HG02678 (cell line): ENCODE measurements around the gene STAMBP.
"Not testable (repeated sequence)": the region's sequence is repeated elsewhere in the genome, so short reads cannot be mapped to it uniquely, and the experiment has no call there.

ENCODE experiments used
- ATAC-seq: cut with Tn5 transposase; IDR thresholded peaks from one replicate; pipeline ENCODE4 v1.9.1; 2021; ENCODE audit warnings: mild to moderate bottlenecking, moderate library complexity; ENCODE audit not compliant: unreplicated experiment

The STAMBP gene

DNA sequence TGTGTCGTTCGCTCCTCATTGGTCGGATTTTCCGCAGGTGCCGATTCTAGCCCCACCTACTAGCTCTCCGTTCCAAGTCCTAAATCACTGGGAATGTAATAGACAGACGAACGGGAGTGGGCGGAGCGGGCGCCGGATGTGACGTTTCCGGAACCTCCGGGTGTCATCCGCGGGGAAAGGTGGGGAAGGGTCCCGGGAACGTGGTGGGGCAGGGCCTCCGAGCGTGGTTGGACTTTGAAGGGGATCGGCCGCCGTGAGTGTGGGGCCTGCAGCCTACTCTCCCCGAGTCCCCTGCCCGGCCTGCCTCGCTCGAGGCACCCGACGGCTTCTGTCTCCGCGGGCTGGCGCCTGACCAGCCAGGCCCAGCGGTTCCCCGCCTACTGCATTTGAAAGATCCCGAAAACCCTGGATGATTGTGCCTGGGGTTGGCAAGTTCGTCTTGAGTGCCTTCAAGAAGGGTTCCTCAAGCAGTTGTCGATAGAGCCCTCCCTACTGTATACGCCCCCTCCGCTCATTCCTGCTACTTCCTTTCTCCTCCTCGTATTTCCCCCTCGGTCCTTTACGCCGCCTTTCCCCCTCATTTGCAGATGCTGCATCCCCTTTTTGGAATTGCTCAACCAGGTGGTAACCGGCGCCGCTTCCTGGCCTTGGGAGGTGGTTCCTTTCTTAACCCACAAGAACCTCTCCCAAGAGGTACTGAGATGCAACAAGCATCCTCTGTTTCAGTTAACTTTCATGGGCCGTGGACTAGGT lies at the start of gene STAMBP:
TSS of gene STAMBP (plus strand) at position 144 of the 753 bp plus-strand sequence. CDS start 1,896 bp downstream, outside the sequence.
- peak; percentile 90 for ATAC-seq

DNA sequence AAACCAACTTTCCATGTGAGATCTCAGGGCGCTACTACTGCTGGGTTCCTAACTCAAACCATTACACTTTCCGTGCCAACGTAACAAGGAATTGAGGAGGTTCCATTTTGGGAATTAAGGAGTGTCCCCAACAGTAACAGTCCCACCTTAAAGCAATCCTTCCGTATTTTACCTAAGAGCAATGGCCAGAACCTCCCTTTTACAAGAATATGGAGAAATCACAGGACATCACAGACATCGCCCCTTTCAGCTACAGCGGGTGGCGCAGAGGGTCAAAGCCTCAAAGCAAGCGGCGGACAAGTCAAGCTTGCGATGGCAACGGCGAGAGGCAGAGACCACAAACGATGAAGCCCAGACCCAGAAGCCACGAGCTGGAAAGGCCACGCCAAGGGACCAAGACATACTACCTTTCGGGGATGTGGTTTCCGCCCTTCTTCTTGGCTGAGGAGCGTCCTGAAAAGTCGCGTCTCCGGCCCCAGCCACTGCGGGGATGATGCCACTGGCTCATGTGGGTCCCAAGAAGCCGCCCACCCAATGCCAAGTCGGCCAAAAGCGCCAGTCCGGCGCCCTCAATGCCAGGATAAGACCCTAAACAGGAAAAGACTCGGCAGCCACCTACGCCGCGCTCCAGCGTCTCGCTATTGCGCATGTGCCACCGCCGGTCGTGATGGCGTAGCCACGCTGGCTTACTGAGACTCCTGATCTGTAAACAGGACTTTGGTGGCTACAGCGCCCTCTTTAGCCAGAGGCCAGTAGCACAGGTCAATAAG lies 49.1 kb upstream of the STAMBP start, which contains the start of gene DUSP11:
TSS of gene DUSP11 (minus strand) at position 637 of the 770 bp plus-strand sequence. CDS start at position 508, 129 bp downstream.
- ATAC-seq = peak; percentile 99

DNA sequence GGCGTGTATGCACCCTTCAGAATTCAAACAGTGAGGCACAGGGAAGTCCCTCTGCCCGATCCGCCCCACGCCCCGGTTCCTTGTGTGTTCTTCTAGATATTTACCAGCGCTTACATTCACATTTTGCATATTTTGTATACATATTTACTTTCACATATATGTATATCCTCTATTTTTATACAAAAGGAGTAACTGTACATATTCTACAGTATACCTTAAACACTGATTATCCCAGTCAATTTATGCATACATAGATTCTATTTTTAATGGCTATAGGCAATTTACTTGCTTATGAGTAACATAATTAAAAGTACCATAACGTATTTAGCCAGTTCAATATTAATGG lies 48.6 kb upstream of the STAMBP start:
- ATAC-seq = no peak

DNA sequence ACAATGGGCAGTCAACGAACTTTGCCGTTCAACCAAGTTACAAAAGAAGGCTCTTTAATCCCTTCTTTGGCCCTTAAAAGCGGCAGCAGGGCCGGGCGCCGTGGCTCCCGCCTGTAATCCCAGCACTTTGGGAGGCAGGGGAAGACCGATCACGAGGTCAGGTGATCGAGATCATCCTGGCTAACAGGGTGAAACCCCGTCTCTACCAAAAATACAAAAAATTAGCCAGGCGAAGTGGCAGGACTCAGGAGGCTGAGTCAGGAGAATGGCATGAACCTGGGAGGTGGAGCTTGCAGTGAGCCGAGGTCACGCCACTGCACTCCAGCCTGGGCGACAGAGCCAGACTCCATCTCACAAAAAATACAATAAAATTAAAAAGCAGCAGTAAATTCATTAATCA lies 45.4 kb upstream of the STAMBP start:
- ATAC-seq = not testable (repeated sequence)

DNA sequence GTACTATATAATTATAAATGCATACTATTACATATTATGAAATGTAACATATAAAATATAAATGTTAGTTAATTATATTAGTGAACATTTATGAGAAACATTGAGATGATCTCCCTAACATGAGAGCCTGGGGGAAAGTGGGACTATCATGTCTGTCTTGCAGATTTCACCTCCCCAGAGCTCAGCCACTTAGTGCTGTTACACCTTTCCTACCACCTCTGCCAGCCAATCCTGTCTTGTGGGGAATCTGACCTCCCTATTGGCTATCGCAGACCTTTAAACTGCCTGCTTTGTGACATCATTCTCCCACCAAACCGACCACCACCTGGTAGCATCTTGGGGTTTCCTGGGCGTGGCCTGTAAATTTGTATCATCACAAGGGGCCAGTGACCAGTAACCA lies 44.9 kb upstream of the STAMBP start, which contains the start of gene C2orf78:
TSS of gene C2orf78 (plus strand) at position 301 of the 400 bp plus-strand sequence. CDS start 127 bp downstream, outside the sequence.
- not testable (repeated sequence) for ATAC-seq

DNA sequence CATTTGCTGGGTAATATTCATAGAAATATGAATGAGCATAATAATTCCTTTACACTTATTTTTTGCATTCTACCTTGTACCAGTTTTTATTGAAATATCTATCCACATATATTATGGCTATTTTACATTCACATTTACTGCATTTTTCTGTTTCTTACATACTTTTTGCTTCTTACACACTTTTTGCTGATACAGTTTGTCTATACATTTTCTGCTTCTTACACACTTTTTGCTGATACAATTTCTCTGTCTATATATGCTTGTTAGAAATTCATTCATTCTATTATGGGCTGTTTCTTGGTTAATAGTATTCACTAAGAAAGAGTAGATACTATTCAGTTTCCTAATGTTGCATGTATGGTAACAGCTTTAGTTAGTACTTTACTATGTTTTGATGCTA lies 16.9 kb upstream of the STAMBP start:
- no peak for ATAC-seq

DNA sequence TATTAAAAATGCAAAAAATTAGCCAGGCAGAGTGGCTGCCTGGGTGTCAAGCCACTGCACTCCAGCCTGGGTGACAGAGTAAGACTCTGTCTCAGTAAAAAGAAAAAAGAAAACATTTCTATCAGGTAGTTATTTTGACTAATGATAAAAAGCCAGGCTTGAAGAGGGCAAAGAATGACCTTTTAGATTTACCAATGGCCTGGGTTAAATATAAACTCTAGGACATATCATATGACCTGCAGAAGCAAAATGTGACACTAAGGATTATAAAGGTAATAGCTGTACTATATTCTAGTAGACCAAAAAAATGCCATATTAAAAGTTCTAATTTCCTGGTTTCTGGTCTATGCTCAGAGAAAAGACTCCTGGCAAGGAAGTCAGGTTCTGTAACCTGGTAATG lies 16.1 kb upstream of the STAMBP start:
- ATAC-seq = no peak

DNA sequence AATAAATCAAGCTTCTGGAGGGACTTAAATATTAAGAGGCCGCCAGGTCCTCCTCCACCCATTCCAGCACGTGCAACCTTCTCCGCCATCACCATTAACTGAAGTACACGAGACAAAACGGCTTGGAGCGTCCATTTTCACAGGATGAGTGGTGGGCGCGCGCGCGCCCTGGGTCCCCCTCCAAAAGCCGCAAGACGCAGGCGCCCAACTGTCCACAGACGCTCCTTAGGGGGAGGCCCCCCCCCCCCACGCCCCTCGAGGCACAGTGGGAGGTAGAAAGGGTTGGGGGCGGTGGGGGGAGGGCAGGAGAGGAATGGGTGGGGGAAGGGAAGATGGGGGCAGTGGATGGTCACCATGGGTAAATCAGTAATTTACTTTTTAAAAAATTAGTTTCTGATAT lies 10.5 kb upstream of the STAMBP start:
- ATAC-seq = no peak

DNA sequence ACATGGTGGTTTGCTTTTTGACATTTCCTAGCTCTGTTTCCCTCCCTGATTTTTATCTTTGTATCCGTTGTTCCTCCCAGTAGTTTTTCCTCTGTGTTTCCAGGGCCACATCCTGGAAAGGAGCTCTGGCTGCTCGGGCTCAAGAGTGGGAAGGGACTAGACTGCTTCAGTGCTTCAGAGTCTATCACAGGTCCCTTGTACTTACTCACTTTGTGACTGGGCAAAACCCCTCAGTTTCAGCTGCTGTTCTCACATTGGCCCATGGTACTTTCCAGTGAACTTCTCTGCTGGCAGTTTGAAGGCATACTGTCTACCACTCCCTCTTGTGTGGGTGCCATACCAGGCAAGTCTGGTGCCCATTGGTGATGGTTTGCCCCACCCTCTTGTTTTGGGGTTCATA lies 7.5 kb upstream of the STAMBP start:
- ATAC-seq = peak; percentile 87

DNA sequence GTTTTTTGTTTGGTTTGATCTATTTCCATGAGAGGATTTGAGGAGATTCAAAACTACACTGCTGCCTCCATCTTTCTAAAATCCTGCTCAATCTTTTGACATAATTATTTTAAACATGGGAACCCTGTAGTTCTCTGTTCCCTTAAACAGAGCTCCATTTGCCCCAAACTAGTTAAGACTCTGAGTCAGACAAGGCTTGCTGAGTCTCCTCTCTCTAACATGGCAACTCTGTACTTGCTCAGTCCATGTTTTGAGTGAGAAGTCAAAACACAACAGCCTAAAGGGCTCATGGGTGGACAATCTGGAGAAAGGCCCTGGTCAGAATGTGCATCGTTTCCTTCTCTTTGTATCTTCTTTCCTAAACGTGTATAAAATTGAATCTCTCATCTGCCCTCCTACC lies 7.1 kb upstream of the STAMBP start:
- no peak for ATAC-seq

DNA sequence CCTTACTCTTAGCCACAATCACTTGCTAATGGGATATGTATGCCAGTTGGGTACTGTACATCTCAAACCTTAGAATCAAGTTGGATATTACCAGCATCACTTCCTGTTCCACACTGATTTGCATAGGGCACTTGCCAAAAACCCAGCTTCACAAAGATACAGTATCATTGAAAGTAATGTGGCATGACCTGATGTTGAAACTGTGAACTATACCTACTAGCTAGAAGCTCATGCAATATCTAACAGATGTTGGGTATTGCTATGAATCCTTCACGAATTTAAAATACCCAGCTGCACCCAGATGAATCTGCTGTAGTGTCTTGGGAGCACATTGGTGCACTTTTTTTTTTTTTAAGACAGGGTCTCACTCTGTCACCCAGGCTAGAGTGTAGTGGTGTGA lies 6.5 kb upstream of the STAMBP start:
- ATAC-seq = peak; percentile 65

DNA sequence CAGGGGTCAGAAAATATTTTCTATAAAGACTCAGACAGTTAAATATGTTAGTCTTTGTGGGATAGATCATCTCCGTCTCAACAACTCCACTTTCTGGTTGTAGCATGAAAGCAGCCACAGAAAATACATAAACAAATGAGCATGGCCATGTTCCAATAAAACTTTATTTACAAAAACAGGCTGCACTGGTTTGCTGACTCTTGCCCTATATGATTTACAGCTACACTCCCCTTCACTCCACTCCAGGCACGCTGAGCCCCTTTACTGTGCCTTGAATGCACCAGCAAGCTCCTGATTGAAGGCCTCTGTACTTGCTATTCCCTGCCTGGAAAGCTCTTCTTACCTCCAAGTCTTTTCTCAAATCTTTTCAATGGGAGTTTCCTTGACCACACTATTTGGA lies 5.8 kb upstream of the STAMBP start:
- ATAC-seq = no peak

DNA sequence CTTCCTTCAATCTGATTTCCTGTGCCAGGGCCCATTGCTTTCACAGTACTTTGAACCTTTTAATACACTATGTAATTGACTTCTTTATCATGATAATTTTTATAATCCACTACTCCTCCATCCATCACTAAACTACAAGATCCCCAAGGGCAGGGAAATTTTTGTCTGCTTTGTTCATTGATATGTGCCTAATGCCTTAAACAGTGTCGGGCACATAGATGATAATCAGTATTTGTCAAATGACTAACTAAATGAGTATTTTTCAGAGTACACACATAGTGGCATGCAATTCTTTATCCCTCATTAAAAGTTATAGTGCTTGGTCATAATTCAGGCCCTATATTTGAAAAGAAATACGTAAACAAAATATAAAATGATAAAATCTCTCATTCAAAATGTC lies 5.3 kb upstream of the STAMBP start:
- ATAC-seq = no peak

DNA sequence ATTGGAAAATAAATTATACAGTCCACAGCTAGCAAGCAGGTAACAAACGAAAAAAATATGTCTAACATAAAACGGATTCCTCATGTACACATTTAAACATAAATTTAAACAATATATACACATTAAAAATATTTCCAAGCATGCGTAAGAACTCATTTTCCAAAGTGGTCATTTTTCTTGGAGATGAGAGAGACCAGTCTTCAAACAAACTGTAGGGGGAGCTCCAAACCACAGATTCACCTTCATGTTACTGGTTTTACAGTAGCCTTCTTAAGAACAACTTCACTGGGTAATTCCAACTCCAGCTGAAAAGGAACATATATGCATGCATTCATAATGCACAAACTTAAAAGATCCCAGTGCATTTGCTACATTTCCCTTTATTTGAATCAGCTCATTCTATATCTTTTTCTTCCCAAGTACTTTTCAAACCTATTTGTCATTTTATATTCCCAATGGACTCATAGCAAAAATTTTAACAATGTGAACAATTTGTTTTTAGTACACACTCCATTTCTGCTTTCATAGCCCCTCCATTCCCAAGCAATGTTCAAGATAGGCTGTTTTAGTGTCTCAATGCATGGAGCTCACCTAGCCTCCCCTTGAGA lies 4.7 kb upstream of the STAMBP start:
- ATAC-seq = no peak

DNA sequence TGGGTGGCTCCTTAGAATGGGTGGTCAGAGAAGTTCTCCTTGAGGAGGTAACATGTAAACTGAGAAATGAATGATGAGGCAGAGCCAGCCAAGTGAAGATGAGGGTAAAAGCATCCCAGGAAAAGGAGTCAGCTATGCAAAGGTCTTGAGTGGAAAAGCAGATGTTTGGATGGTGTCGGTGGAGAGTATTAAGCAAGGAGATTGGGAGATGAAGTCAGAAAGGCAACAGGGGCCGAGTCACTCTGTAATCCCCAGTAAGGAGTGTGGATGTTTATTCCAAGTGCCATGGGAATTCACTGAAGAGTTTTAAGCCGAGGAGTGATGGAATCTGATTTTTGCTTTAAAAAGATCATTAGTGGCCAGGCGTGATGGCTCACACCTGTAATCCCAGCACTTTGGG lies 3.4 kb upstream of the STAMBP start:
- ATAC-seq = no peak

DNA sequence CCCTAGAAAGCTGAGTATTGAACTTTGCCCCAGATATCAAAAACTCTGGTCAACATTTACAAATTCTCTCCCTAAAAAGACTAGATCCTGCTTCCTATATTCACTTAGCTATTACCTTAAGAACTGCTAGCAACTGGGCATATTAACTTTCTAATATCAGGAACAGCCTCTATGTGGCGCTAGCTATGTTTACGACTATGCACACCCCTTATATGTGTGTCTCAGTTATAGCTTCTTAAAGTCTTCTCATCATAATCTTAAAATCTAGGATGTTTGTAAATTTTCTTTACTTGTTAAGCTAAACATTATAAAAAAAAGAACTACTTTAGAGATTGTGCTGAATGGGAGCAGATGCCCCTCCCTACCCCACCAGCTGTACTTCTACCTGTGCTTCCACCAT lies 1.7 kb upstream of the STAMBP start:
- no peak for ATAC-seq

DNA sequence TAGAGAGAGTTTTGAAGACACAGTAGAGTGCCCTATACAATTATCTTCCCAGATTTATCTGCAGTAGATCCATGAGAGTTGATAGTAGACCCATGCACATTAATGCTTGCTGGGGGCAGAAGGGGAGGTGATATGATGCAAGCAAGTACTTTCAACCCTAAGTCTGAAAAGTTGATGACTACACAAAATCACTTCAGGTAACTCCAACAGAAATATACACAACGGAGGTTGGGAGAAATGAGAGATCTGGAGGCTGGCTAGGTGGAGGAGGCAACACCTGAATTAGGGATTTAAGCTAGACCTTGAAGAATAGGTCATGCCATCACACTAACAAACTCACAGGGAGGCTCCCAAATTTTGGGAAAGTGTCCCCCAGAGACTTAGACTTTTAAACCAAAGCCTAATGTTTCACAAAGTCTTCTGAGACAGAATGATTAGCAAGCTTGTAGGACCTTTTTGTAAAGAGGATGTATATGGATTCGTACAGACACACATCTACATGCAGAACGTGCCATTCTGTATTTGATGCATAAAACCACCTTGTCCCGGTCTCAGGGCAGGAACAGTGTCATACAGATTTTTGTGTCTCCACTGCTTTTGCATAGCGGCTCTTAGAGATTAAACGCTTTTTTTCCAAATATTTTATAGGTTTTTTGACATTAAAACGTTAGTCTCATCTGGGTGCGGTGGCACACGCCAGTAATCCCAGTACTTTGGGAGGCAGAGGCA lies 937 bp upstream of the STAMBP start:
- no peak for ATAC-seq

DNA sequence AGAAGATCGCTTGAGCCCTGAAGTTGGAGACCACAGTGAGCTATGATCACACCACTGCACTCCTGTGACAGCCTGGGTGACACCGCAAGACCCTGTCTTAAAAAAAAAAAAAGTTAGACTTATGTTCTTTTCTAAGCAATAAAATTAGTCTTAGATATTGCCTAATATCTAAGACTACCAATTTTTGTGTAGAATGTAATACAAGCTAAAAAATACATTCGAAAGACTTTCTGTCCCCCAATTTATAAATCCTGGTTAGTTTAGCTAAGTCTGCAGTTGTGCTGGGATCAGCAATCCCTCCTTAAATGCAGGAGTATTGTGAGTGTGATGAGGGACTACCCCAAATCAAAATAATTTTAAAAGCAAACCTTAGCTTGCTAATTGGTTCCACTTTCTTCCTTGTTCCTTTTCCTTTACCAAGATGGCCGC lies 358 bp upstream of the STAMBP start:
- ATAC-seq = no peak

DNA sequence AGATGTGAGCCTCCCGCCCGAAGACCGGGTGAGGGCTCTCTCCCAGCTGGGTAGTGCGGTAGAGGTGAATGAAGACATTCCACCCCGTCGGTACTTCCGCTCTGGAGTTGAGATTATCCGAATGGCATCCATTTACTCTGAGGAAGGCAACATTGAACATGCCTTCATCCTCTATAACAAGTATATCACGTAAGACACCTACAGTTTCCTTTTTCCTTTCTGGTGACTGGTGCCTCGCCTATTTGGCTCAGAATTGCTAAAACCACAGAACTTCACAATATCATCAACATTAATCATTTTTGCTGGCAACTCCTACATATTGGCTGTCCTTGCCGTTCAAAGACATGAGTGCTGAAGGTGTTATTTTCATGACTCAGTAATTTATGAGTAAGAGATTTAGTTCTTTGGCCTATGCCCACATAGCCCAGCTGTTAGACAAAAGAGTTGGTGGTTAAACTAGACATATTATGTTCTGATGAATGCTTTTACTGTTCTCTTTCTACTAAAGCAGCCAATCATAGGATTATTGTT lies 2.2 kb downstream of the STAMBP start:
- no peak for ATAC-seq

DNA sequence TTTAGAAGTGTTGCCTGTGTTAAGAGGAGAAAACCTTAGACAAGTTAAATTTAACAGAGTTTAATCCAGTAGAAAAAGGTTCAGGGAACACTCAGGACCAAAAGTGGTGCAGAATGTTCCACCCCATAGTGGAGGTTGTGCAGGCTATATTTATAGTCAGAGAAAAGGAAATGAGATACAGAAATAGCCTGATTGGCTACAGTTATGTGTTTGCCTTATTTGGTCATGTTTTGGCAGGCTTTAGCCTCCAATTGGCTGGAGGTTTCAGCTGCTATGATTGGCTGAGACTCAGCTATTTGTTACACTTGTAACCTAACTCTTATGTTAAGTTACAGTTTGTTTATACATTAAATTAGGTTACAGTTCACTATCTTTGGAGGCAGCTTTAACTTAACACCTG lies 4.2 kb downstream of the STAMBP start:
- no peak for ATAC-seq
